Thyroid gland (tissue), 4 donors: Measurements from ENCODE around the gene SPNS3. TPM values are rescaled to one million over a fixed set of nuclear protein-coding genes. Genes with fewer than 3 reads are reported as not detected.
A peak's percentile ranks its signal among the peaks of the same experiment; 100 is the strongest.

Experiments
- DNase-seq, 2 donors: peaks; one replicate each; pipeline ENCODE4 v3.0.0-alpha.2; 2019
- H3K27ac ChIP-seq, 3 donors: fragments of 200-600 bp; sonication (generic); 1 replicate in 2 of 3; 2 replicates in 1 of 3; pipeline ENCODE4 v1.5.1; 2016 to 2019; ENCODE audit warnings: mild to moderate bottlenecking in 1 of 3, moderate library complexity in 1 of 3
- H3K27me3 ChIP-seq: fragments of 200-600 bp; sonication (generic); one replicate; pipeline ENCODE4 v1.5.1; 2019
- H3K36me3 ChIP-seq, 2 donors: fragments of 200-600 bp; sonication (generic); one replicate each; pipeline ENCODE4 v1.5.1; 2016 to 2019
- H3K4me1 ChIP-seq, 2 donors: fragments of 200-600 bp; sonication (generic); one replicate each; pipeline ENCODE4 v1.5.1; 2017 to 2019
- H3K4me3 ChIP-seq, 3 donors: fragments of 200-600 bp; sonication (generic); replicated peaks in 1 of 3; 1 replicate in 2 of 3; 2 replicates in 1 of 3; pipeline ENCODE4 v1.5.1; 2016; ENCODE audit warnings: mild to moderate bottlenecking in 1 of 3
- H3K9me3 ChIP-seq: fragments of 200-600 bp; sonication (generic); one replicate; pipeline ENCODE4 v1.5.1; 2017
- CTCF ChIP-seq, 6 experiments: fragments of 200-600 bp in 3 of 6; fragments of 450-650 bp in 3 of 6; sonication (generic) in 3 of 6; IDR thresholded peaks; one replicate each; pipeline ENCODE4 v1.5.1; 2016 to 2019; ENCODE audit warnings: antibody characterized with exemption in 6 of 6, mild to moderate bottlenecking in 2 of 6, inconsistent platforms in 1 of 6, moderate library complexity in 1 of 6
- POLR2A ChIP-seq, 2 donors: fragments of 450-650 bp; IDR thresholded peaks; one replicate each; pipeline ENCODE4 v1.6.1; 2017; ENCODE audit warnings: antibody characterized with exemption in 2 of 2, mild to moderate bottlenecking in 2 of 2, moderate library complexity in 1 of 2
- WGBS, 2 donors: methylation state at CpG; one replicate each; pipeline ENCODE4 v1.1.5; 2017; 5-methylcytosine and 5-hydroxymethylcytosine counted together
- intact Hi-C: fragments of 100-400 bp; cut with DNase I; formaldehyde crosslinking; loops from one replicate; pipeline ENCODE4 v1.15.1; 2023
- total RNA-seq, 4 donors: library from RNA; depleted of rRNA; stranded (reverse); fragments of >200 nt; gene quantifications; one replicate each; pipeline ENCODE4 v1.2.3, GENCODE V29; 2016

The SPNS3 gene
- total RNA-seq, 4 donors from 2014 or later: 0.54 TPM; not detected in 3

- no peaks in the 10 kb centered on the region for H3K9me3 ChIP-seq
- 0 to 4% methylated on average over 25 to 34 of the region's 117 CpGs for WGBS, 2 donors
- intact Hi-C loops: no loop called here
- TF ChIP-seq CTCF (IDR thresholded peaks at IDR 0.05) (no peak), POLR2A (IDR thresholded peaks at IDR 0.05) (peak in 1 of 2 donors; percentile 33)
- H3K27me3 ChIP-seq: no peaks in the 10 kb centered on the region
- peak; percentile 64 to 66 for DNase-seq
- H3K36me3 ChIP-seq: no peaks in the 10 kb centered on the region
- peak within 1 kb of the TSS in 1 of 3 donors; percentile 28 for H3K4me3 ChIP-seq
- peak within 1 kb of the TSS in 1 of 3 donors; percentile 17 for H3K27ac ChIP-seq
- H3K4me1 ChIP-seq: peaks cover 28 to 39% of the 10 kb centered on the region in 2 donors
Observed at GRCh38 chr17:4498461-4499397, 65.0 kb downstream of the SPNS3 start, which contains the start of gene SPNS2. Gene SPNS2, plus strand, starts transcription at chr17:4498881. Its CDS starts 167 bp downstream, at chr17:4499048.

- WGBS, 2 donors: 2 to 4% methylated on average over 26 to 30 of the region's 53 CpGs
- H3K27ac ChIP-seq: peak overlapping the region in 1 of 3 donors; percentile 17
- no peaks in the 10 kb centered on the region for H3K27me3 ChIP-seq
- DNase-seq: no peak
- peak overlapping the region in 1 of 3 donors; percentile 28 for H3K4me3 ChIP-seq
- intact Hi-C loops: no loop called here
- H3K4me1 ChIP-seq: peaks cover 28 to 44% of the 10 kb centered on the region in 2 donors
- TF ChIP-seq CTCF (IDR thresholded peaks at IDR 0.05) (no peak), POLR2A (IDR thresholded peaks at IDR 0.05) (no peak)
- H3K36me3 ChIP-seq: no peaks in the 10 kb centered on the region
- H3K9me3 ChIP-seq: no peaks in the 10 kb centered on the region
Observed at GRCh38 chr17:4499431-4500190, 65.9 kb downstream of the SPNS3 start.

- Histone ChIP-seq H3K4me1 (peaks cover 28 to 49% of the 10 kb centered on the region in 2 donors), H3K27me3 (no peaks in the 10 kb centered on the region)
Observed at GRCh38 chr17:4500191-4500571, 66.4 kb downstream of the SPNS3 start.

GRCh38 chr17:4501295-4501949 is 67.7 kb downstream of the SPNS3 start:
- Histone ChIP-seq H3K4me1 (peaks cover 28 to 60% of the 10 kb centered on the region in 2 donors), H3K36me3 (no peaks in the 10 kb centered on the region), H3K9me3 (no peaks in the 10 kb centered on the region), H3K4me3 (no peak overlapping the region), H3K27me3 (no peaks in the 10 kb centered on the region), H3K27ac (no peak overlapping the region)
- 30 to 43% methylated on average over 3 of the region's 3 CpGs for WGBS, 2 donors
- no peak for TF ChIP-seq POLR2A (IDR thresholded peaks at IDR 0.05)
- no peak for TF ChIP-seq CTCF (IDR thresholded peaks at IDR 0.05)
- no peak for DNase-seq
- intact Hi-C loops: no loop called here

More at GRCh38 chr17:4500191-4500571, 66.4 kb downstream of the SPNS3 start:
- H3K36me3 ChIP-seq: no peaks in the 10 kb centered on the region
- DNase-seq: no peak
- 44 to 49% methylated on average over 6 to 7 of the region's 7 CpGs for WGBS, 2 donors
- no peaks in the 10 kb centered on the region for H3K9me3 ChIP-seq
- peak overlapping the region in 1 of 3 donors; percentile 28 for H3K4me3 ChIP-seq
- TF ChIP-seq POLR2A (IDR thresholded peaks at IDR 0.05): no peak
- TF ChIP-seq CTCF (IDR thresholded peaks at IDR 0.05): no peak
- peak overlapping the region in 1 of 3 donors; percentile 17 for H3K27ac ChIP-seq
- intact Hi-C loops: no loop called here
